WTC11 (cell line): Measurements from ENCODE around the gene OCRL. TPM values are rescaled to one million over a fixed set of nuclear protein-coding genes. Genes with fewer than 3 reads are reported as not detected.

ENCODE experiments used
- ATAC-seq: fragments of 200-7000 bp; cut with Tn5 transposase; 2 replicates; pipeline ENCODE4 v1.10.0; 2021; ENCODE audit warnings: mild to moderate bottlenecking, moderate library complexity
- CTCF ChIA-PET: fragments of 300-600 bp; sonication (Branson Sonifier 250); formaldehyde crosslinking; loops from one replicate; lab custom pipeline; 2021; ENCODE audit warnings: antibody characterized with exemption; lab: Charles Lee
- POLR2A ChIA-PET: fragments of 350-600 bp; sonication (Branson Sonifier 250); formaldehyde crosslinking; loops from one replicate; lab custom pipeline; 2021; ENCODE audit warnings: antibody characterized with exemption; lab: Charles Lee
- DNase-seq: peaks from one replicate; pipeline ENCODE4 v3.0.0; 2021; ENCODE audit warnings: low spot score
- H3K27ac Mint-ChIP-seq: 2 replicates; pipeline ENCODE4 v1.8.0; 2021; ENCODE audit warnings: mixed read lengths
- H3K27me3 Mint-ChIP-seq: 2 replicates; pipeline ENCODE4 v1.8.0; 2021; ENCODE audit warnings: low read depth, mild to moderate bottlenecking, moderate library complexity, mixed read lengths
- H3K36me3 Mint-ChIP-seq: 2 replicates; pipeline ENCODE4 v1.8.0; 2021; ENCODE audit warnings: mixed read lengths
- H3K4me1 Mint-ChIP-seq: 2 replicates; pipeline ENCODE4 v1.8.0; 2022; ENCODE audit warnings: mixed read lengths
- H3K4me3 Mint-ChIP-seq: 2 replicates; pipeline ENCODE4 v1.8.0; 2021; ENCODE audit warnings: mild to moderate bottlenecking, moderate library complexity, mixed read lengths
- H3K9me3 Mint-ChIP-seq: 2 replicates; pipeline ENCODE4 v1.8.0; 2021; ENCODE audit warnings: mixed read lengths
- AR ChIP-seq: fragments of 250-450 bp; sonication (Bioruptor Pico); IDR thresholded peaks from 2 replicates; pipeline ENCODE4 v1.9.0; 2021; ENCODE audit warnings: mild to moderate bottlenecking
- ATF6 ChIP-seq: sonication (generic); formaldehyde crosslinking; IDR thresholded peaks from 2 replicates; pipeline ENCODE4 v1.8.1; 2023; ENCODE audit warnings: mild to moderate bottlenecking, missing genetic modification reagents
- CREM ChIP-seq: sonication (generic); formaldehyde crosslinking; IDR thresholded peaks from 2 replicates; pipeline ENCODE4 v1.8.1; 2022; ENCODE audit warnings: mild to moderate bottlenecking, missing genetic modification reagents, moderate library complexity
- E2F1 ChIP-seq: sonication (generic); formaldehyde crosslinking; IDR thresholded peaks from 2 replicates; pipeline ENCODE4 v1.8.0; 2022; ENCODE audit warnings: mild to moderate bottlenecking, missing genetic modification reagents
- E2F5 ChIP-seq: sonication (generic); formaldehyde crosslinking; IDR thresholded peaks from 2 replicates; pipeline ENCODE4 v1.8.1; 2022; ENCODE audit warnings: mild to moderate bottlenecking, moderate library complexity, missing genetic modification reagents
- ESRRA ChIP-seq: sonication (generic); formaldehyde crosslinking; IDR thresholded peaks from 2 replicates; pipeline ENCODE4 v1.8.1; 2022; ENCODE audit warnings: mild to moderate bottlenecking, missing genetic modification reagents, borderline replicate concordance
- GTF2I ChIP-seq: fragments of 250-450 bp; sonication (Bioruptor Pico); conservative IDR thresholded peaks from 2 replicates; pipeline ENCODE4 v1.4.0; 2021; ENCODE audit warnings: mild to moderate bottlenecking
- HMGXB4 ChIP-seq: sonication (generic); formaldehyde crosslinking; IDR thresholded peaks from 2 replicates; pipeline ENCODE4 v1.8.1; 2023; ENCODE audit warnings: mild to moderate bottlenecking, moderate library complexity, missing genetic modification reagents
- IRF2 ChIP-seq: sonication (generic); formaldehyde crosslinking; IDR thresholded peaks from 2 replicates; pipeline ENCODE4 v1.8.0; 2022; ENCODE audit warnings: low read depth, missing genetic modification reagents, borderline replicate concordance
- JUN ChIP-seq: sonication (generic); formaldehyde crosslinking; IDR thresholded peaks from 2 replicates; pipeline ENCODE4 v1.8.0; 2023; ENCODE audit warnings: mild to moderate bottlenecking, missing genetic modification reagents
- MYBL2 ChIP-seq: sonication (generic); formaldehyde crosslinking; IDR thresholded peaks from 2 replicates; pipeline ENCODE4 v1.8.1; 2023; ENCODE audit warnings: mild to moderate bottlenecking, moderate library complexity, missing genetic modification reagents
- NFATC4 ChIP-seq: fragments of 250-450 bp; sonication (Bioruptor Pico); IDR thresholded peaks from 2 replicates; pipeline ENCODE4 v1.9.0; 2021; ENCODE audit warnings: mild to moderate bottlenecking
- SOX15 ChIP-seq: fragments of 250-450 bp; sonication (Bioruptor Pico); IDR thresholded peaks from 2 replicates; pipeline ENCODE4 v1.9.0; 2021; ENCODE audit warnings: mild to moderate bottlenecking
- SP1 ChIP-seq: sonication (generic); formaldehyde crosslinking; conservative IDR thresholded peaks from 2 replicates; pipeline ENCODE4 v1.8.1; 2022; ENCODE audit warnings: missing genetic modification reagents
- USF1 ChIP-seq: sonication (generic); formaldehyde crosslinking; IDR thresholded peaks from 2 replicates; pipeline ENCODE4 v1.8.0; 2022; ENCODE audit warnings: mild to moderate bottlenecking, missing genetic modification reagents
- ZBTB43 ChIP-seq: sonication (generic); formaldehyde crosslinking; IDR thresholded peaks from 2 replicates; pipeline ENCODE4 v1.8.1; 2023; ENCODE audit warnings: mild to moderate bottlenecking, missing genetic modification reagents
- ZNF138 ChIP-seq: sonication (generic); formaldehyde crosslinking; conservative IDR thresholded peaks from 2 replicates; pipeline ENCODE4 v1.8.1; 2022; ENCODE audit warnings: mild to moderate bottlenecking, moderate library complexity, missing genetic modification reagents
- ZNF219 ChIP-seq: sonication (generic); formaldehyde crosslinking; IDR thresholded peaks from 2 replicates; pipeline ENCODE4 v1.8.0; 2023; ENCODE audit warnings: missing genetic modification reagents, mild to moderate bottlenecking, borderline replicate concordance
- ZNF512 ChIP-seq: sonication (generic); formaldehyde crosslinking; IDR thresholded peaks from 2 replicates; pipeline ENCODE4 v1.8.1; 2022; ENCODE audit warnings: missing genetic modification reagents, borderline replicate concordance
- ZSCAN18 ChIP-seq: fragments of 250-450 bp; sonication (Bioruptor Pico); IDR thresholded peaks from 2 replicates; pipeline ENCODE4 v2.1.2; 2022; ENCODE audit warnings: mild to moderate bottlenecking, moderate library complexity
- total RNA-seq: library from RNA; stranded (reverse); gene quantifications from 3 replicates; pipeline ENCODE4 v1.2.3, GENCODE V29; 2021

OCRL gene
- total RNA-seq, 1 experiment from 2014 or later, result 17.4 TPM

- Mint-ChIP-seq H3K27ac (no peak overlapping the region), H3K9me3 (no peaks in the 10 kb centered on the region), H3K4me1 (peaks cover 6% of the 10 kb centered on the region), H3K4me3 (peak overlapping the region; percentile 68), H3K27me3 (no peaks in the 10 kb centered on the region)
- ChIA-PET CTCF (interaction anchor here (0.6 to 1.0 kb wide), 5 partner anchors 14 to 53 kb away, joined by 3 to 4 read pairs (median 4); partner anchors contain the start of gene SMARCA1), POLR2A (no interaction called here)
- ATAC-seq, result peak; percentile 62
- peak; percentile 12 for DNase-seq
- TF ChIP-seq ZSCAN18 (CRISPR knock-in tag) (no peak), CREM (CRISPR knock-in tag) (no peak), SOX15 (CRISPR knock-in tag) (no peak), ZNF219 (CRISPR knock-in tag) (no peak), HMGXB4 (no peak), AR (no peak), NFATC4 (CRISPR knock-in tag) (no peak)
- TF ChIP-seq, all 79 proteins: peak for 0
- no peaks in the 10 kb centered on the region for H3K36me3 Mint-ChIP-seq
Observed at GRCh38 chrX:129540722-129541184, 694 bp downstream of the OCRL start.

GRCh38 chrX:129544780-129545179 is 4.7 kb downstream of the OCRL start:
- H3K9me3 Mint-ChIP-seq, result no peaks in the 10 kb centered on the region
- H3K4me1 Mint-ChIP-seq, result peaks cover 3% of the 10 kb centered on the region; the same call in 1 of the 2 replicates
- no peaks in the 10 kb centered on the region for H3K27me3 Mint-ChIP-seq
- ChIA-PET CTCF (no interaction called here), POLR2A (no interaction called here)
- no peak overlapping the region for H3K27ac Mint-ChIP-seq
- peaks cover 9% of the 10 kb centered on the region; the same call in 1 of the 2 replicates for H3K36me3 Mint-ChIP-seq
- ATAC-seq, result no peak
- no peak for DNase-seq
- no peak overlapping the region for H3K4me3 Mint-ChIP-seq
- no peak for TF ChIP-seq JUN (CRISPR knock-in tag)
- TF ChIP-seq USF1 (CRISPR knock-in tag), result no peak
- no peak for TF ChIP-seq MYBL2
- TF ChIP-seq ZNF512 (CRISPR knock-in tag), result no peak
- no peak for TF ChIP-seq GTF2I (CRISPR knock-in tag)
- TF ChIP-seq ZNF138, result no peak
- no peak for TF ChIP-seq SP1 (CRISPR knock-in tag)
- no peak for TF ChIP-seq ESRRA (CRISPR knock-in tag)
- no peak for TF ChIP-seq E2F5 (CRISPR knock-in tag)
- no peak for TF ChIP-seq IRF2 (CRISPR knock-in tag)
- no peak for TF ChIP-seq SOX15 (CRISPR knock-in tag)
- TF ChIP-seq E2F1, result no peak
- no peak for TF ChIP-seq ATF6 (CRISPR knock-in tag)
- TF ChIP-seq ZBTB43 (CRISPR knock-in tag), result no peak
